HCT116 (cell line): Measurements from ENCODE around the gene SDHD. TPM values are rescaled to one million over a fixed set of nuclear protein-coding genes. Genes with fewer than 3 reads are reported as not detected.
A peak's percentile ranks its signal among the peaks of the same experiment; 100 is the strongest.

ENCODE experiments used
- ATAC-seq: fragments of 200-7000 bp; cut with Tn5 transposase; 2 replicates; pipeline ENCODE4 v1.9.1; 2020; ENCODE audit warnings: mild to moderate bottlenecking, moderate library complexity
- BruUV-seq: library from RNA; stranded (reverse); fragments of 400-500 nt; replicated peaks from 2 replicates; lab custom pipeline; 2021; lab: Mats Ljungman, UMichigan
- CTCF ChIA-PET: fragments of 300-600 bp; sonication (Branson Sonifier 250); formaldehyde crosslinking; loops from one replicate; lab custom pipeline; 2021; ENCODE audit warnings: antibody characterized with exemption; lab: Charles Lee
- POLR2A ChIA-PET: fragments of 300-600, 350-600 bp; sonication (Branson Sonifier 250); formaldehyde crosslinking; loops from one replicate; lab custom pipeline; 2021; ENCODE audit warnings: antibody characterized with exemption; lab: Charles Lee
- RAD21 ChIA-PET, 2 experiments: fragments of 300-600 bp; sonication (Branson Sonifier 250); formaldehyde crosslinking; loops; one replicate each; lab custom pipeline; 2023; ENCODE audit warnings: low total read pairs in 2 of 2; ENCODE audit not compliant: uncharacterized antibody in 2 of 2, unreplicated experiment in 2 of 2, low non-redundant PET in 1 of 2; lab: Charles Lee
- DNase-seq: peaks from one replicate; pipeline ENCODE4 v3.0.0-alpha.2; 2010; ENCODE audit warnings: low read depth, low spot score
- H2AFZ ChIP-seq: fragments of 200-600 bp; shearing (Covaris generic), sonication (generic); 2 replicates; pipeline ENCODE4 v1.6.1; 2017; ENCODE audit warnings: low read depth, mixed run types, mixed read lengths, antibody characterized with exemption, low read length; ENCODE audit not compliant: poor library complexity, severe bottlenecking
- H3K27ac ChIP-seq: 2 replicates; pipeline ENCODE4 v1.5.1; 2012; ENCODE audit warnings: low read depth, low read length
- H3K27me3 ChIP-seq: fragments of 200-600 bp; sonication (generic); 2 replicates; pipeline ENCODE4 v1.6.1; 2016; ENCODE audit warnings: mixed run types, low read length, mixed read lengths; ENCODE audit not compliant: insufficient read depth
- H3K36me3 ChIP-seq, 2 experiments: fragments of 200-500 bp in 1 of 2; fragments of 200-600 bp in 1 of 2; sonication (Bioruptor generic) in 1 of 2; sonication (generic) in 1 of 2; 2 replicates each; pipeline versions ENCODE4 v1.5.1 to v1.6.1; 2014 to 2016; ENCODE audit warnings: low read length in 2 of 2, inconsistent platforms in 1 of 2, mixed read lengths in 1 of 2, mixed run types in 1 of 2; ENCODE audit not compliant: insufficient read depth in 2 of 2, control insufficient read depth in 1 of 2
- H3K4me1 ChIP-seq, 2 experiments: fragments of 200-600 bp in 1 of 2; sonication (generic) in 1 of 2; 2 replicates each; pipeline versions ENCODE4 v1.5.1 to v1.6.1; 2012 to 2017; ENCODE audit warnings: low read length in 2 of 2, inconsistent platforms in 1 of 2, mild to moderate bottlenecking in 1 of 2, mixed read lengths in 1 of 2, mixed run types in 1 of 2, moderate library complexity in 1 of 2; ENCODE audit not compliant: insufficient read depth in 2 of 2, control insufficient read depth in 1 of 2
- H3K4me2 ChIP-seq: fragments of 200-600 bp; sonication (generic); 2 replicates; pipeline ENCODE4 v1.6.1; 2017; ENCODE audit warnings: mixed run types, low read length, mixed read lengths
- H3K4me3 ChIP-seq, 2 experiments: fragments of 200-600 bp in 1 of 2; sonication (generic) in 1 of 2; replicated peaks in 1 of 2; 2 replicates each; pipeline ENCODE4 v1.5.1; 2011 to 2016; ENCODE audit warnings: low read length in 2 of 2, control low read depth in 1 of 2, low read depth in 1 of 2, mild to moderate bottlenecking in 1 of 2, mixed read lengths in 1 of 2, mixed run types in 1 of 2
- H3K79me2 ChIP-seq: fragments of 200-600 bp; sonication (generic); 2 replicates; pipeline ENCODE4 v1.6.1; 2017; ENCODE audit warnings: mild to moderate bottlenecking, mixed run types, low read length, moderate library complexity, mixed read lengths; ENCODE audit not compliant: insufficient read depth
- H3K9ac ChIP-seq: fragments of 200-600 bp; sonication (generic); 2 replicates; pipeline ENCODE4 v1.6.1; 2016; ENCODE audit warnings: low read length, mixed read lengths
- H3K9me2 ChIP-seq: fragments of 200-600 bp; sonication (generic), shearing (Covaris generic); 2 replicates; pipeline ENCODE4 v1.6.1; 2017; ENCODE audit warnings: mixed run types, mild to moderate bottlenecking, moderate library complexity; ENCODE audit not compliant: insufficient read depth
- H3K9me3 ChIP-seq, 2 experiments: fragments of 200-500 bp in 1 of 2; fragments of 200-600 bp in 1 of 2; sonication (Bioruptor generic) in 1 of 2; sonication (generic) in 1 of 2; 2 replicates each; pipeline ENCODE4 v1.6.1; 2014 to 2017; ENCODE audit warnings: low read length in 2 of 2, mixed read lengths in 2 of 2, inconsistent platforms in 1 of 2, low read depth in 1 of 2, mild to moderate bottlenecking in 1 of 2, mixed run types in 1 of 2, moderate library complexity in 1 of 2; ENCODE audit not compliant: control insufficient read depth in 1 of 2, insufficient read depth in 1 of 2
- H4K20me1 ChIP-seq: fragments of 200-600 bp; sonication (generic), shearing (Covaris generic); 2 replicates; pipeline ENCODE4 v1.6.1; 2017; ENCODE audit warnings: mixed run types, mild to moderate bottlenecking, moderate library complexity; ENCODE audit not compliant: insufficient read depth
- CBX3 ChIP-seq: IDR thresholded peaks from 2 replicates; pipeline ENCODE4 v1.6.1; 2012; ENCODE audit warnings: low read depth
- CEBPB ChIP-seq: IDR thresholded peaks from 2 replicates; pipeline ENCODE4 v1.6.1; 2012; ENCODE audit warnings: low read depth
- EGR1 ChIP-seq: IDR thresholded peaks from 2 replicates; pipeline ENCODE4 v1.6.1; 2012; ENCODE audit warnings: low read depth
- ELF1 ChIP-seq: IDR thresholded peaks from 2 replicates; pipeline ENCODE4 v1.6.1; 2012; ENCODE audit warnings: low read depth, borderline replicate concordance
- EZH2 ChIP-seq: fragments of 200-600 bp; sonication (generic); IDR thresholded peaks from 2 replicates; pipeline ENCODE4 v1.6.1; 2017; ENCODE audit warnings: antibody characterized with exemption, mixed run types
- EZH2phosphoT487 ChIP-seq: fragments of 200-600 bp; IDR thresholded peaks from 2 replicates; pipeline ENCODE4 v1.6.1; 2018; ENCODE audit warnings: antibody characterized with exemption, borderline replicate concordance
- JUND ChIP-seq: IDR thresholded peaks from 2 replicates; pipeline ENCODE4 v1.6.1; 2012
- POLR2A ChIP-seq: IDR thresholded peaks from 2 replicates; pipeline ENCODE4 v1.7.0; 2011; ENCODE audit warnings: borderline replicate concordance; ENCODE audit not compliant: insufficient read depth, insufficient read length; ENCODE audit errors: extremely low read depth
- POLR2AphosphoS5 ChIP-seq: IDR thresholded peaks from 2 replicates; pipeline ENCODE4 v1.6.1; 2011; ENCODE audit warnings: mild to moderate bottlenecking, low read depth, low read length, moderate library complexity
- RAD21 ChIP-seq: IDR thresholded peaks from 2 replicates; pipeline ENCODE4 v1.6.1; 2012; ENCODE audit warnings: low read depth, mild to moderate bottlenecking
- SIN3A ChIP-seq: IDR thresholded peaks from 2 replicates; pipeline ENCODE4 v1.6.1; 2012; ENCODE audit warnings: low read depth
- SP1 ChIP-seq: IDR thresholded peaks from 2 replicates; pipeline ENCODE4 v1.6.1; 2012; ENCODE audit warnings: low read depth
- TCF7L2 ChIP-seq: IDR thresholded peaks from 2 replicates; pipeline ENCODE4 v1.7.0; 2011; ENCODE audit warnings: borderline replicate concordance, inconsistent platforms; ENCODE audit not compliant: insufficient read depth, insufficient read length; ENCODE audit errors: extremely low read depth
- YY1 ChIP-seq: IDR thresholded peaks from 2 replicates; pipeline ENCODE4 v1.6.1; 2011; ENCODE audit warnings: low read length, low read depth, moderate library complexity, mild to moderate bottlenecking; ENCODE audit not compliant: insufficient replicate concordance; ENCODE audit errors: extremely low read depth
- ZFX ChIP-seq: fragments of 450-650 bp; IDR thresholded peaks from 2 replicates; pipeline ENCODE4 v1.6.1; 2017
- intact Hi-C: fragments of 100-400 bp; cut with micrococcal nuclease; formaldehyde crosslinking; loops from 2 replicates; pipeline ENCODE4 v1.10.0; 2022
- total RNA-seq: library from RNA; stranded (reverse); gene quantifications from one replicate; pipeline ENCODE4 v1.2.1, GENCODE V29; 2021; ENCODE audit not compliant: unreplicated experiment
- TF ChIP-seq, protein P1 (sequence below): IDR thresholded peaks from 2 replicates; pipeline ENCODE4 v1.6.1; 2011; ENCODE audit warnings: mild to moderate bottlenecking, low read length, moderate library complexity; ENCODE audit not compliant: insufficient replicate concordance; ENCODE audit errors: extremely low read depth
- TF ChIP-seq, protein P2 (sequence below): IDR thresholded peaks from 2 replicates; pipeline ENCODE4 v1.6.1; 2012; ENCODE audit warnings: low read depth
- TF ChIP-seq, protein P3 (sequence below), 3 experiments: fragments of 200-600 bp in 1 of 3; sonication (generic) in 1 of 3; IDR thresholded peaks in 2 of 3; conservative IDR thresholded peaks in 1 of 3; 2 replicates each; pipeline ENCODE4 v1.5.1; 2012 to 2017; ENCODE audit warnings: low read depth in 2 of 3, low read length in 2 of 3, antibody characterized with exemption in 1 of 3, borderline replicate concordance in 1 of 3, control low read depth in 1 of 3, mild to moderate bottlenecking in 1 of 3, mixed read lengths in 1 of 3, mixed run types in 1 of 3, moderate library complexity in 1 of 3; ENCODE audit not compliant: insufficient read depth in 1 of 3

SDHD gene
- total RNA-seq, 1 experiment from 2014 or later: 129 TPM

DNA sequence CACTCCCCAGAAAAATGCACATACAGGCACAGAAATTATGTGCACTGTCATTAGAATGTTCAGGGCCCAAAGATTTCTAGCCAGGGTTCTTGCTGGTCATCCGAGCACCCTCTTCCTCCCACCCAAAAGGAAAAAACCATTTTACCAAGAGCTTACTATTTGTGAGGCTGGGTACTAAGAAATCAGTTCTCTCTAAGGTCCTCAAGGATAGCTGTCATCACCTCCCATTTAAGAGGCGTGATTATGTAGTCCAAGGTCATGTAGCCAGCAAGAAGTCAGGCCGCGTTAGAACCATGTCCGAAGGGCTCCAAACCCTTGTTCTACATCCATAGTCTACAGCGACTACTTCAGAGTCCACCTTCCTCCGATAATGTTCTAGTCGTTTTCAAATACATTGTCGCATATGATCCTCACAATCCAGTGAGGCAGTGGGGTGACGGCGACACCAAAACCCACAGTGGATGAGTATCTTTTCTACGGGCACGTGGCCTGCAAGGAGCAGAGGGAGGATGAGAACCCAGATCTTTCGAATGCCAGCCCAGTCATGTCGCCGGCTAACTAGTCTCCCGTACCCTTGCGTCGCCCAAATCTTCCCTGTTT, 751 bp upstream of the SDHD start (continued):
- TF ChIP-seq TCF7L2 (no peak), ELF1 (no peak), CBX3 (no peak)

DNA sequence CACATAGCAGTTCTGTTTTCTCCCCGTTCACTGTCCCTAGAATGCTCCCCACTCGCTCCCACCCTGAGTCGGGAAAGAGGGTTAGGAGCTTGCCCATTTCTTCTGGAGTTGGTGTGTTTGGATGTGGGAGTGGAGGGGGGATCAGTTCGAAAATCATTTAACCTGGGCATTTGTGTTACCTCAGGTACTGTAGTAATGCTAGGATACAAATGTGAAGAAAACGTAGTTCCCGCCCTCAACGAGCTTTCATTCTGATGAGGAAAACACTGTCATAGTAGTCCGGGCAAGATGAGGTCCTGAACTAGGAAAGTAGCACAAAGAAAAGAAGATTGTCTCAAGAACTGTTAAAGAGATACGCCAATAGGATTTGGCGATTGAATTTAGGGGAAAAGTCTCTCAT, 539 bp downstream of the SDHD start:
- Histone ChIP-seq H3K9ac (peak overlapping the region; percentile 97), H3K9me3 (no peaks in the 10 kb centered on the region), H3K9me2 (no peaks in the 10 kb centered on the region), H2AFZ (no peak overlapping the region), H4K20me1 (no peaks in the 10 kb centered on the region), H3K4me3 (peak overlapping the region; percentile 87 to 93), H3K27me3 (no peaks in the 10 kb centered on the region), H3K27ac (peak overlapping the region; percentile 65), H3K79me2 (peaks cover 82% of the 10 kb centered on the region), H3K36me3 (peaks cover 49 to 50% of the 10 kb centered on the region in 2 experiments), H3K4me2 (peak overlapping the region; percentile 79), H3K4me1 (peaks cover 0 to 15% of the 10 kb centered on the region in 2 experiments; a peak in 2 of 4 replicates)
- DNase-seq: no peak
- ChIA-PET POLR2A (interaction anchor here (1.0 to 1.3 kb wide), 2 partner anchors 13 to 132 kb away, joined by 3 to 4 read pairs; no protein-coding TSS in a partner anchor), CTCF (interaction anchor here (1.0 to 1.1 kb wide), 2 partner anchors 26 to 193 kb away, joined by 3 read pairs; no protein-coding TSS in a partner anchor), RAD21 (no interaction called here)
- ATAC-seq: peak; percentile 24
- intact Hi-C loops: loop anchor here (2.0 to 5.0 kb wide), 3 partner anchors 155 to 208 kb away; partner anchors contain the start of genes CFAP68 and FDXACB1
- TSS peak; percentile 44 for BruUV-seq
- TF ChIP-seq EZH2phosphoT487 (no peak), SIN3A (no peak), JUND (no peak), SP1 (no peak), EZH2 (no peak), TCF7L2 (no peak), CEBPB (no peak), RAD21 (no peak), CBX3 (no peak), POLR2A (no peak), EGR1 (no peak), YY1 (no peak), ELF1 (no peak), ZFX (no peak), POLR2AphosphoS5 (no peak)
- TF ChIP-seq, protein P1, sequence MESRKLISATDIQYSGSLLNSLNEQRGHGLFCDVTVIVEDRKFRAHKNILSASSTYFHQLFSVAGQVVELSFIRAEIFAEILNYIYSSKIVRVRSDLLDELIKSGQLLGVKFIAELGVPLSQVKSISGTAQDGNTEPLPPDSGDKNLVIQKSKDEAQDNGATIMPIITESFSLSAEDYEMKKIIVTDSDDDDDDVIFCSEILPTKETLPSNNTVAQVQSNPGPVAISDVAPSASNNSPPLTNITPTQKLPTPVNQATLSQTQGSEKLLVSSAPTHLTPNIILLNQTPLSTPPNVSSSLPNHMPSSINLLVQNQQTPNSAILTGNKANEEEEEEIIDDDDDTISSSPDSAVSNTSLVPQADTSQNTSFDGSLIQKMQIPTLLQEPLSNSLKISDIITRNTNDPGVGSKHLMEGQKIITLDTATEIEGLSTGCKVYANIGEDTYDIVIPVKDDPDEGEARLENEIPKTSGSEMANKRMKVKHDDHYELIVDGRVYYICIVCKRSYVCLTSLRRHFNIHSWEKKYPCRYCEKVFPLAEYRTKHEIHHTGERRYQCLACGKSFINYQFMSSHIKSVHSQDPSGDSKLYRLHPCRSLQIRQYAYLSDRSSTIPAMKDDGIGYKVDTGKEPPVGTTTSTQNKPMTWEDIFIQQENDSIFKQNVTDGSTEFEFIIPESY: no peak
- TF ChIP-seq, protein P2, sequence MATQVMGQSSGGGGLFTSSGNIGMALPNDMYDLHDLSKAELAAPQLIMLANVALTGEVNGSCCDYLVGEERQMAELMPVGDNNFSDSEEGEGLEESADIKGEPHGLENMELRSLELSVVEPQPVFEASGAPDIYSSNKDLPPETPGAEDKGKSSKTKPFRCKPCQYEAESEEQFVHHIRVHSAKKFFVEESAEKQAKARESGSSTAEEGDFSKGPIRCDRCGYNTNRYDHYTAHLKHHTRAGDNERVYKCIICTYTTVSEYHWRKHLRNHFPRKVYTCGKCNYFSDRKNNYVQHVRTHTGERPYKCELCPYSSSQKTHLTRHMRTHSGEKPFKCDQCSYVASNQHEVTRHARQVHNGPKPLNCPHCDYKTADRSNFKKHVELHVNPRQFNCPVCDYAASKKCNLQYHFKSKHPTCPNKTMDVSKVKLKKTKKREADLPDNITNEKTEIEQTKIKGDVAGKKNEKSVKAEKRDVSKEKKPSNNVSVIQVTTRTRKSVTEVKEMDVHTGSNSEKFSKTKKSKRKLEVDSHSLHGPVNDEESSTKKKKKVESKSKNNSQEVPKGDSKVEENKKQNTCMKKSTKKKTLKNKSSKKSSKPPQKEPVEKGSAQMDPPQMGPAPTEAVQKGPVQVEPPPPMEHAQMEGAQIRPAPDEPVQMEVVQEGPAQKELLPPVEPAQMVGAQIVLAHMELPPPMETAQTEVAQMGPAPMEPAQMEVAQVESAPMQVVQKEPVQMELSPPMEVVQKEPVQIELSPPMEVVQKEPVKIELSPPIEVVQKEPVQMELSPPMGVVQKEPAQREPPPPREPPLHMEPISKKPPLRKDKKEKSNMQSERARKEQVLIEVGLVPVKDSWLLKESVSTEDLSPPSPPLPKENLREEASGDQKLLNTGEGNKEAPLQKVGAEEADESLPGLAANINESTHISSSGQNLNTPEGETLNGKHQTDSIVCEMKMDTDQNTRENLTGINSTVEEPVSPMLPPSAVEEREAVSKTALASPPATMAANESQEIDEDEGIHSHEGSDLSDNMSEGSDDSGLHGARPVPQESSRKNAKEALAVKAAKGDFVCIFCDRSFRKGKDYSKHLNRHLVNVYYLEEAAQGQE: no peak
- TF ChIP-seq, protein P3, sequence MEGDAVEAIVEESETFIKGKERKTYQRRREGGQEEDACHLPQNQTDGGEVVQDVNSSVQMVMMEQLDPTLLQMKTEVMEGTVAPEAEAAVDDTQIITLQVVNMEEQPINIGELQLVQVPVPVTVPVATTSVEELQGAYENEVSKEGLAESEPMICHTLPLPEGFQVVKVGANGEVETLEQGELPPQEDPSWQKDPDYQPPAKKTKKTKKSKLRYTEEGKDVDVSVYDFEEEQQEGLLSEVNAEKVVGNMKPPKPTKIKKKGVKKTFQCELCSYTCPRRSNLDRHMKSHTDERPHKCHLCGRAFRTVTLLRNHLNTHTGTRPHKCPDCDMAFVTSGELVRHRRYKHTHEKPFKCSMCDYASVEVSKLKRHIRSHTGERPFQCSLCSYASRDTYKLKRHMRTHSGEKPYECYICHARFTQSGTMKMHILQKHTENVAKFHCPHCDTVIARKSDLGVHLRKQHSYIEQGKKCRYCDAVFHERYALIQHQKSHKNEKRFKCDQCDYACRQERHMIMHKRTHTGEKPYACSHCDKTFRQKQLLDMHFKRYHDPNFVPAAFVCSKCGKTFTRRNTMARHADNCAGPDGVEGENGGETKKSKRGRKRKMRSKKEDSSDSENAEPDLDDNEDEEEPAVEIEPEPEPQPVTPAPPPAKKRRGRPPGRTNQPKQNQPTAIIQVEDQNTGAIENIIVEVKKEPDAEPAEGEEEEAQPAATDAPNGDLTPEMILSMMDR (IDR thresholded peaks at IDR 0.05 in 2 of 3, conservative IDR thresholded peaks at IDR 0.05 in 1 of 3; ENCODE audit: borderline replicate concordance in 1 of 3, insufficient read depth in 1 of 3, low read depth in 2 of 3, low read length in 2 of 3): no peak
